ENCODE measurements around the gene C5orf47. TPM values are rescaled to one million over a fixed set of nuclear protein-coding genes. Genes with fewer than 3 reads are reported as not detected.

C5orf47 gene
- total RNA-seq, 1 experiment from 2014 or later = 0.09 TPM

DNA sequence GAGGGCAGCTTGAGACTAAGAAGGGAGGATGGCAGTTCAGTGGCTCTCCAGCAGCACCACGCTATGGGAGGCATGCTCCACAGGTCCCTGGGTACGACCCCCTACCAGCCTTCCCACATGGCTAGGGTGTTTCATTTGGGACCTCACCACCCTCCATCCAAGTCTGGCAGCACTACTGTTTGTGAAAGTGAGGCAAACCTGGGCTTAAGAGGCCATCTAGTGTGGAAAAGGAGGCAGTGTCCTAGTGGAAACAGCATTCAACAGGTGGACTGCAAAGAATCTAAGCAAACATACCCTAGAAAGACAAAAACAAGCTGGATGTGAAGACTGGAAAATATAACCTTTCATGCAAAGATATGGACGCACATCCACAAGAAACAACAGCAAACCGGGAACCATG, 4.8 kb upstream of the C5orf47 start:
- Histone ChIP-seq H2BK120ac (ENCODE audit: low read depth, low read length, poor library complexity, severe bottlenecking) (no peak overlapping the region), H4K20me1 (ENCODE audit: control insufficient read depth, insufficient read depth, insufficient read length) (no peaks in the 10 kb centered on the region), H2BK20ac (ENCODE audit: low read depth, low read length, poor library complexity, severe bottlenecking) (no peak overlapping the region), H3K4me1 (ENCODE audit: insufficient read depth, low read length) (no peaks in the 10 kb centered on the region; the same call in 1 of the 2 replicates), H2BK5ac (ENCODE audit: insufficient read length, low read length) (no peak overlapping the region), H2AFZ (ENCODE audit: low read length) (no peak overlapping the region), H3K14ac (ENCODE audit: insufficient read depth, low read length) (no peak overlapping the region), H4K91ac (ENCODE audit: insufficient read length, low read depth, low read length) (no peak overlapping the region), H3K27ac (ENCODE audit: insufficient read length, low read depth, low read length) (no peak overlapping the region), H3K79me1 (ENCODE audit: insufficient read depth, low read depth, low read length, poor library complexity, severe bottlenecking) (no peaks in the 10 kb centered on the region), H3K23me2 (ENCODE audit: insufficient read length, low read depth, low read length, poor library complexity, severe bottlenecking) (no peaks in the 10 kb centered on the region), H3K27me3 (ENCODE audit: insufficient read depth, low read length) (no peaks in the 10 kb centered on the region), H2BK12ac (ENCODE audit: insufficient read length, low read depth, low read length) (no peak overlapping the region), H3K9ac (ENCODE audit: extremely low read depth, insufficient read length, low read length) (no peak overlapping the region), H3K56ac (ENCODE audit: insufficient read length, low read depth, low read length) (no peak overlapping the region), H2AK5ac (ENCODE audit: insufficient read length, low read length) (no peak overlapping the region), H3K4me2 (ENCODE audit: insufficient read depth, insufficient read length, low read length) (no peak overlapping the region), H2BK15ac (ENCODE audit: low read depth, low read length) (no peak overlapping the region), H3K18ac (ENCODE audit: insufficient read length, low read depth, low read length) (no peak overlapping the region), H4K8ac (replicated peaks; ENCODE audit: insufficient read length, low read depth, low read length) (no peak overlapping the region), H4K5ac (ENCODE audit: insufficient read length, low read depth, low read length) (no peak overlapping the region), H3K9me3 (ENCODE audit: control insufficient read depth, low read depth, low read length) (no peaks in the 10 kb centered on the region), H3K23ac (ENCODE audit: insufficient read length, low read depth, low read length) (no peak overlapping the region), H3K79me2 (ENCODE audit: insufficient read depth, low read length) (no peaks in the 10 kb centered on the region), H3K4ac (ENCODE audit: low read depth, low read length) (no peak overlapping the region), H3T11ph (ENCODE audit: low read length) (no peak overlapping the region)
- Mint-ChIP-seq H3K36me3 (ENCODE audit: insufficient read depth in 1 of 3, low read depth in 3 of 3) (peaks cover 3 to 7% (median 5%) of the 10 kb centered on the region in 3 experiments; a peak in 6 of 7 replicates), H3K4me1 (peaks cover 16 to 21% of the 10 kb centered on the region in 2 experiments), H3K27me3 (ENCODE audit: low read depth) (peaks cover 2% of the 10 kb centered on the region; the same call in 1 of the 2 replicates), H3K9me3 (peaks cover 12 to 18% of the 10 kb centered on the region in 2 experiments), H3K27ac (no peak overlapping the region), H3K4me3 (no peak overlapping the region)
- peak; percentile 57 for DNase-seq
- WGBS (ENCODE audit: extremely low coverage, insufficient read length, low lambda C conversion rate) = no CpG with 5 or more reads among the region's 4 CpGs
- TF ChIP-seq, protein P1, sequence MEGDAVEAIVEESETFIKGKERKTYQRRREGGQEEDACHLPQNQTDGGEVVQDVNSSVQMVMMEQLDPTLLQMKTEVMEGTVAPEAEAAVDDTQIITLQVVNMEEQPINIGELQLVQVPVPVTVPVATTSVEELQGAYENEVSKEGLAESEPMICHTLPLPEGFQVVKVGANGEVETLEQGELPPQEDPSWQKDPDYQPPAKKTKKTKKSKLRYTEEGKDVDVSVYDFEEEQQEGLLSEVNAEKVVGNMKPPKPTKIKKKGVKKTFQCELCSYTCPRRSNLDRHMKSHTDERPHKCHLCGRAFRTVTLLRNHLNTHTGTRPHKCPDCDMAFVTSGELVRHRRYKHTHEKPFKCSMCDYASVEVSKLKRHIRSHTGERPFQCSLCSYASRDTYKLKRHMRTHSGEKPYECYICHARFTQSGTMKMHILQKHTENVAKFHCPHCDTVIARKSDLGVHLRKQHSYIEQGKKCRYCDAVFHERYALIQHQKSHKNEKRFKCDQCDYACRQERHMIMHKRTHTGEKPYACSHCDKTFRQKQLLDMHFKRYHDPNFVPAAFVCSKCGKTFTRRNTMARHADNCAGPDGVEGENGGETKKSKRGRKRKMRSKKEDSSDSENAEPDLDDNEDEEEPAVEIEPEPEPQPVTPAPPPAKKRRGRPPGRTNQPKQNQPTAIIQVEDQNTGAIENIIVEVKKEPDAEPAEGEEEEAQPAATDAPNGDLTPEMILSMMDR (conservative IDR thresholded peaks at IDR 0.05) = peak; percentile 79
